ENCODE results near the gene PEAK1. TPM values are rescaled to one million over a fixed set of nuclear protein-coding genes. Genes with fewer than 3 reads are reported as not detected.

PEAK1 gene
- total and polyA plus RNA-seq, 9 of the 15 experiments (the other 6 are each of a cell fraction or from before 2014, with no cell fraction given), result 0.99 to 22.4 (median 10.8) TPM

DNA sequence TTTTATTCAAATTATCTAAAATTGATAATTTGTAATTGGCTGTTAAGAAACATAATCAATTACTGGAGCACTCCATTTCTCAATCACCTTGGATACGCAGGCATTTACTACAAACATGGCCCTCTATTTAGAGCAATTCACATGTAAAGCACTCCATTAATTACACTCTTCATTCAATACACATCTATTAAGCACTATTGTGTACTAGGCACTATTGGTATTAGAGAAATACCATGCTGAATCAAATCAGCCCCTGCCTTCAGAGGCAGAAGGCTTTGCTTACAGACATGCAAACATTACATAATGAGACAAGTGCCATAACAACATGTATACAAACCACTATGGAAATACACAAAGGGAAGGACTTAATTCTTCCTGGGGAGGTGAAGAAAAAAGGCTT, 69.1 kb downstream of the PEAK1 start (continued):
- TF ChIP-seq CXXC5 (CRISPR knock-in tag; IDR thresholded peaks at IDR 0.05) (no peak), CHD4 (IDR thresholded peaks at IDR 0.05; ENCODE audit: insufficient read depth, insufficient replicate concordance, low read depth, low read length, poor library complexity, severe bottlenecking) (no peak), RBM39 (optimal IDR thresholded peaks at IDR 0.05; ENCODE audit: low read depth, low read length) (no peak)
- TF ChIP-seq, protein P1, sequence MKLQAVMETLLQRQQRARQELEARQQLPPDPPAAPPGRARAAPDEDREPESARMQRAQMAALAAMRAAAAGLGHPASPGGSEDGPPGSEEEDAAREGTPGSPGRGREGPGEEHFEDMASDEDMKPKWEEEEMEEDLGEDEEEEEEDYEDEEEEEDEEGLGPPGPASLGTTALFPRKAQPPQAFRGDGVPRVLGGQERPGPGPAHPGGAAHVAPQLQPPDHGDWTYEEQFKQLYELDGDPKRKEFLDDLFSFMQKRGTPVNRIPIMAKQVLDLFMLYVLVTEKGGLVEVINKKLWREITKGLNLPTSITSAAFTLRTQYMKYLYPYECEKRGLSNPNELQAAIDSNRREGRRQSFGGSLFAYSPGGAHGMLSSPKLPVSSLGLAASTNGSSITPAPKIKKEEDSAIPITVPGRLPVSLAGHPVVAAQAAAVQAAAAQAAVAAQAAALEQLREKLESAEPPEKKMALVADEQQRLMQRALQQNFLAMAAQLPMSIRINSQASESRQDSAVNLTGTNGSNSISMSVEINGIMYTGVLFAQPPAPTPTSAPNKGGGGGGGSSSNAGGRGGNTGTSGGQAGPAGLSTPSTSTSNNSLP (IDR thresholded peaks at IDR 0.05; ENCODE audit: borderline replicate concordance, low read depth, low read length), result no peak

DNA sequence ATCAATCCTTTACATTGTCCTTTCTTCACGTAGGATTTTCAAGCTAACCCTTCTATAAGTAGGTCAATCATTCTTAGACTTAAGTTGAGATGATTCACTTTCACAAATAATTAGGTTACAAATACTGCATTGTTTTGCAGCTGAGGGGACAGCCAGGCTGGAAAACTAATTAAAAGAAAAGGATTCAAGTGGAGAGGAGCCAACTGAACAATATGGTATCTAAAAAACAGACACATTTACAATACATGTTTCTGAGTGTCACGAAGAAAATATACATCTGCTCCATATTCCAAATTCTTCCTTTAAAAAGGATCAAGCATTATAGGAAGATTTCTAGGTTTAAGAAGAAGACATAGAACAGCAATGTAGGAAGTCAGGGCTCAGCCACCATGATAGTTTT, 70.2 kb downstream of the PEAK1 start:
- no peak for FAIRE-seq
- H3K4me3 ChIP-seq, result no peak overlapping the region
- H3K4me1 ChIP-seq (replicated peaks in 1 of 2; ENCODE audit: control insufficient read depth in 2 of 2, insufficient read depth in 2 of 2, low read length in 2 of 2), result no peaks in the 10 kb centered on the region; a peak in 1 of 5 replicates
- no peaks in the 10 kb centered on the region for H3K27me3 ChIP-seq (ENCODE audit: control insufficient read depth in 2 of 2, insufficient read depth in 2 of 2, low read length in 2 of 2)
- no peak for ATAC-seq
- in situ Hi-C loops (cut with MboI) (no loop called here), intact Hi-C loops (cut with micrococcal nuclease) (no loop called here)
- H3K36me3 ChIP-seq (ENCODE audit: control insufficient read depth, insufficient read depth, low read length), result 0 out of 3 replicates have a peak, but pooled peaks cover 3% of the 10 kb centered on the region
- no peaks in the 10 kb centered on the region for H4K20me1 ChIP-seq (replicated peaks; ENCODE audit: control insufficient read depth, insufficient read depth, low read length)
- H3K9me1 ChIP-seq (ENCODE audit: control insufficient read depth, insufficient read depth, low read length), result no peaks in the 10 kb centered on the region
- WGBS (ENCODE audit: insufficient coverage, low coverage, missing lambda C conversion rate), result 73% methylated on average over 2 of the region's 2 CpGs
- no peak overlapping the region for H3K9ac ChIP-seq (ENCODE audit: insufficient read depth in 1 of 2, low read depth in 2 of 2, low read length in 2 of 2)
- no peaks in the 10 kb centered on the region for H3K9me3 ChIP-seq (replicated peaks; ENCODE audit: control insufficient read depth, insufficient read depth, low read depth, low read length)
- H2AFZ ChIP-seq (ENCODE audit: low read depth, low read length), result no peak overlapping the region
- no peak overlapping the region for H3K4me2 ChIP-seq (ENCODE audit: insufficient read depth, low read length)
- POLR2A ChIA-PET, result no interaction called here
- CTCF ChIA-PET (ENCODE audit: low intra/inter-chr PET ratio), result no interaction called here
- DNase-seq (ENCODE audit: extremely low read depth in 1 of 4, low spot score in 3 of 4), result no peak
- H3K79me2 ChIP-seq (ENCODE audit: control insufficient read depth, insufficient read depth, low read length), result no peaks in the 10 kb centered on the region
- H3K27ac ChIP-seq (ENCODE audit: extremely low read depth, low read depth, low read length), result no peak overlapping the region
- no TSS peak for BruUV-seq (replicated peaks)
- no peak for TF ChIP-seq SRSF1 (IDR thresholded peaks at IDR 0.05; ENCODE audit: low read depth, low read length)
- TF ChIP-seq HOXB6 (CRISPR knock-in tag; IDR thresholded peaks at IDR 0.05; ENCODE audit: borderline replicate concordance), result no peak
- no peak for TF ChIP-seq BRD4 (IDR thresholded peaks at IDR 0.05)
- no peak for TF ChIP-seq NFE2L1 (tag; IDR thresholded peaks at IDR 0.05; ENCODE audit: borderline replicate concordance, low read depth)
- TF ChIP-seq TRIM24 (IDR thresholded peaks at IDR 0.05), result no peak
- TF ChIP-seq ELF2 (CRISPR knock-in tag; IDR thresholded peaks at IDR 0.05), result no peak
- TF ChIP-seq ZNF586 (CRISPR knock-in tag; conservative IDR thresholded peaks at IDR 0.05), result no peak
- no peak for TF ChIP-seq TOE1 (IDR thresholded peaks at IDR 0.05; ENCODE audit: borderline replicate concordance)
- no peak for TF ChIP-seq TOE1 (CRISPR knock-in tag; IDR thresholded peaks at IDR 0.05; ENCODE audit: borderline replicate concordance, low read depth)
- no peak for TF ChIP-seq NFE2 (IDR thresholded peaks at IDR 0.05; ENCODE audit: low read depth)
- TF ChIP-seq, protein P2, sequence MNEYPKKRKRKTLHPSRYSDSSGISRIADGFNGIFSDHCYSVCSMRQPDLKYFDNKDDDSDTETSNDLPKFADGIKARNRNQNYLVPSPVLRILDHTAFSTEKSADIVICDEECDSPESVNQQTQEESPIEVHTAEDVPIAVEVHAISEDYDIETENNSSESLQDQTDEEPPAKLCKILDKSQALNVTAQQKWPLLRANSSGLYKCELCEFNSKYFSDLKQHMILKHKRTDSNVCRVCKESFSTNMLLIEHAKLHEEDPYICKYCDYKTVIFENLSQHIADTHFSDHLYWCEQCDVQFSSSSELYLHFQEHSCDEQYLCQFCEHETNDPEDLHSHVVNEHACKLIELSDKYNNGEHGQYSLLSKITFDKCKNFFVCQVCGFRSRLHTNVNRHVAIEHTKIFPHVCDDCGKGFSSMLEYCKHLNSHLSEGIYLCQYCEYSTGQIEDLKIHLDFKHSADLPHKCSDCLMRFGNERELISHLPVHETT (CRISPR knock-in tag; conservative IDR thresholded peaks at IDR 0.05 in 1 of 2, IDR thresholded peaks at IDR 0.05 in 1 of 2), result no peak

Data from K562 (cell line).